Measurements from ENCODE around the gene NEURL3.
"Not testable (repeated sequence)": the region's sequence is repeated elsewhere in the genome, so short reads cannot be mapped to it uniquely, and the experiment has no call there.

NEURL3 gene

GRCh38 chr2:96485350-96485749, 19.8 kb downstream of the NEURL3 start:
- no peak for DNase-seq (ENCODE audit: low read depth)

DNA sequence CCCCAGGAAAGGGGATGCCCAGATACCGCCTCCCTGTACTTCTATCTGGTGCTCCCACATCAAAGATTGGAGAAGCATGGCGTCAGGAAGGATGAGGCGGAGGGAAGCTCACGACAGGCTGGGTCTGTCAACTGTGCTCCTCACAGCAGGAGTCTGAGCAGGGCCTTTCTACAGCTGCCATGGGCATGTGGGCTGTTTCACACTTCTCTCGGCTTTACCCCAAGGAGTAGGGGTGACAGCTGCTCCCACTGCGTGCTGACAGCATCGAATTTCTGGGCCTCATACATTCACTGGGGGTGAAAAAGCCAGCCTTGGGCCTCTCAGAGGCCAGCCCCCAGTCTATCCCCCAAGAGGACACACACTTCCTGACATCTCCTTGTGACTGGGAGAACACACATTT, 21.1 kb downstream of the NEURL3 start:
- DNase-seq (ENCODE audit: low read depth), result no peak

DNA sequence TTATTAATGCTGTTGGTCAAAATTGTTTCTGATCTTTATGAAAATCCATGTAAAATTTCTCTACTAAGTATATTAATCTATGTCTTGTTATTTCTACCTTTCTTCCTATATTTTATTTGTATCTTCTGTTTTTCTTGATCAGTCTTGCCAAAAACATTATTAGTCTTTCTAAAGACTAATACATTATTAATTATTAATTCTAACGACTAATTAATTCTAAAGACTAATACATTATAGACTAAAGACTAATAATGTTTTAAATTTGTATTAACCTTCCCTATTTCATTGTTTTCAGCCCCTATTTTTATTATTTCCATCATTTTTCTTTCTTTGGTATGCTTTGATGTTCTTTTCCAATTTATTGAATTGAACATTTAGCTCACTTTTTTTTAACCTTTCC, 27.7 kb downstream of the NEURL3 start:
- no peak for DNase-seq (ENCODE audit: low read depth)

DNA sequence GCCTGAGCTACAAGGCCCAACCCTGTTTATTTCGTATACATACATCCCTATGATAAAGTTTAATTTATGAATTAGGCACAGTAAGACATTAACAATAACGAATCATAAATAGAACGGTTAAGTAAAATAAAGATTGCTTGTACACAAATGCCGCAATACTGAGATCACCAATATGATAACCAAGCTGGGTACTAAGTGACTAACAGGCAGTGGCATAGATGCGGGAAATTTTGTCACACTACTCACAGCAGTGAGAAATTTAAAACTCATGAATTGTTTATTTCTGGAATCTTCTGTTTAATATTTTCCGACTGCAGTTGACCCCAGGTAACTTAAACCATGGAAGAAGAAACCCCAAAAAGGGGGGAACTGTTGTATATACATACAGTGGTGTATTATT, 33.4 kb downstream of the NEURL3 start:
- DNase-seq (ENCODE audit: low read depth), result no peak

GRCh38 chr2:96470636-96471035, 34.5 kb downstream of the NEURL3 start:
- no peak for DNase-seq (ENCODE audit: low read depth)

DNA sequence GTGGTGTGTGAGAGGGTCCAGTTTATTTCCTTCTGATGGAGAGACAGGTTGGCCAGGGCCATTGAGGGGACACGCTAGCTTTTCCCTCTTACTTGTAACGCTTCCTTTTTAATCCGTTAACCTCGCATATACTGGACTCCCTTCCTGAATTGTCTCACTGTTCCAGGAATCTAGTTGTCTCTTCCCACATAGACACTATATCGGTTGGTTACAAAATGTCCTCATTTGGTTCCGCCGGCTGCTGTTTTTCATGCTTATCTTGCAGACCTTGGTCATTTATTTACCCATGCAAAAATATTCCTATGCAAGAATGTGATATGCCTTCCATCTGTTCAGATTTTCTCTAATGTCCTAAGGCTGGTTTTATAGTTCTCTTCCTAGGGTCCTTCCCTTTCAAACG, 35.0 kb downstream of the NEURL3 start:
- no peak for DNase-seq (ENCODE audit: low read depth)

GRCh38 chr2:96468904-96469303, 36.3 kb downstream of the NEURL3 start:
- DNase-seq (ENCODE audit: low read depth), result no peak

GRCh38 chr2:96464651-96465050, 40.5 kb downstream of the NEURL3 start:
- DNase-seq (ENCODE audit: low read depth), result no peak

- DNase-seq (ENCODE audit: low read depth), result no peak
These were observed 41.1 kb downstream of the NEURL3 start for GRCh38 chr2:96464061-96464460.

DNA sequence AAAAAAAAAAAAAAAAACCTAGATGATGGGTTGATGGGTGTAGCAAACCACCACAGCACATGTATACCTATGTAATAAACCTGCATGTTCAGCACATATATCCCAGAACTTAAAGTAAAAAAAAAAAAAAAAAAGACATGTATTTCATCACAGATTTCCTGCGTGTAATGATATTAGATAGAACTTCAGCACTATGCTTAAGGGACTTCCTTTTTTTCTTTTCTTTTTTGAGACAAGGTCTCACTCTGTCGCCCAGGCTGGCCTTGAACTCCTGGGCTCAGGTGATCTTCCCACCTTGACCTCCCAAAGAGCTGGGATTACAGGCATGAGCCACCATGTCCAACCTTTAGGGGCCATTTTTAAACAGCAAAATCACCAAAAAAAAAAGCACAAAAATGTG, 42.0 kb downstream of the NEURL3 start:
- DNase-seq (ENCODE audit: low read depth), result no peak

GRCh38 chr2:96461616-96462015, 43.5 kb downstream of the NEURL3 start:
- not testable (repeated sequence) for DNase-seq (ENCODE audit: low read depth)

DNA sequence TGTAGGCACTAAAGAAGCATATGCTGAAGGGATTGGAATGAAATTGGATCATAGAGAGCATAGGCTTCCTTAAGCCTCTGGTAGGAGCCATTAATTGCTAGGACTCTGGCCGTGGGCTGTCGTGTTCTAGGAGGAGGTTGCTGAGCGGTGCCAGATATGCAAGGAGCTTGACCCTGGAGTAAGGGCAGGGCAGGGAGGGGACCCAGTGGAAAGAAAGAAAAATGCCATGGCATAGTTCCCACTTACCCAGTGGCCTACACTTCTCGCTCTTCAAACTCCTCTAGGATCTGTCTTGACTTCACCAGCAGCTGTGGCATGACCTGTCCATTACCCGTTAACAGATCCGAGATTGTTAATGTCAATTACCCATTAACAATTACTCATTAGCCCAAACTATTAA, 53.1 kb downstream of the NEURL3 start:
- DNase-seq (ENCODE audit: low read depth), result no peak

DNA sequence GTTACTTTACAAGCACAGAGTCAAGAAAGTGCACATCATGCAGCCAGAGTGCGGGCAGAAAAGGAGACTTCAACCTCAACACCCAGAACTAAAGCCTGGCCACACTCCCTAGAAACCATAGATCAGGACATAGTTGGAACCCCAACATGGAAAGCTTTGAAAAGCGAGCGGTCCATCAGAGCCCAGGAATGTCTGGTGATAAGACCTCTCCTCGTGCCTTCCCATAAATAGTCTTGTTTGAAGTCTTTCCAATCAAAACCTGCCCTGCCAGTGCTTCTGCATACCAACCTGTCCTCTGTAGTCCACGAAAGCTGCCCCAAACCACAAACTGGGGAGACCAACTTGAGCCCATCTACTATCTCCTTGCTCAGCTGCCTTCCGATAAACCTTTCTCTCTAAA, 55.5 kb downstream of the NEURL3 start:
- DNase-seq (ENCODE audit: low read depth), result no peak

- no peak for DNase-seq (ENCODE audit: low read depth)
These were observed 56.0 kb downstream of the NEURL3 start for GRCh38 chr2:96449174-96449573.

DNA sequence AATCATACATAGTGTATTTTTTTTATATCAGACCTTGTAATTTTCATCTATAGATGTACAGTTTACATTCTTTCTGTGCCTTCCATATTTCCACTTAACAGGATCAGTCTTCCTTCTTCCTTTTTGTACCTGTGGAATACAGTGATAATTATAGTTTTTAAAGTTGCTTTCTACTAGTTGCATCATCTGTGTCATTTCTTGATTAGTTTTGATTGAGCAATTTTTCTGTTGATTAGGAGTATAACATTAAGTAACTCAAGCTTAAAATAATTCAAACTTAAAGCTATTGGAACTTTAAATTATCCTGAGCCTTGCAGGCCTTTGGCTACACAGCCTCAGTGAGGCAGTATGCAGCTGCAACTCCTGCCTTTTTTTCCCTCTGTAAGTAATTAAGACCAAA, 57.4 kb downstream of the NEURL3 start:
- no peak for DNase-seq (ENCODE audit: low read depth)
